ENCODE measurements around the gene SPAG16.

The SPAG16 gene

GRCh38 chr2:213763354-213763753 is 479.1 kb downstream of the SPAG16 start:
- Histone ChIP-seq H3K4me3 (no peak overlapping the region), H3K36me3 (no peaks in the 10 kb centered on the region), H3K27me3 (no peaks in the 10 kb centered on the region), H4K20me1 (no peaks in the 10 kb centered on the region), H3K4me2 (no peak overlapping the region), H3K4me1 (no peaks in the 10 kb centered on the region), H3K9me3 (no peaks in the 10 kb centered on the region), H3K27ac (no peak overlapping the region), H3K9ac (no peak overlapping the region)
- no peak for TF ChIP-seq Cebpa-rat (IDR thresholded peaks at IDR 0.05)

GRCh38 chr2:213763963-213764362 is 479.7 kb downstream of the SPAG16 start:
- Histone ChIP-seq H4K20me1 (no peaks in the 10 kb centered on the region), H3K4me3 (no peak overlapping the region), H3K36me3 (no peaks in the 10 kb centered on the region), H3K27ac (no peak overlapping the region), H3K4me2 (no peak overlapping the region), H3K9ac (no peak overlapping the region), H3K27me3 (no peaks in the 10 kb centered on the region), H3K4me1 (no peaks in the 10 kb centered on the region), H3K9me3 (no peaks in the 10 kb centered on the region)
- no peak for TF ChIP-seq Cebpa-rat (IDR thresholded peaks at IDR 0.05)

DNA sequence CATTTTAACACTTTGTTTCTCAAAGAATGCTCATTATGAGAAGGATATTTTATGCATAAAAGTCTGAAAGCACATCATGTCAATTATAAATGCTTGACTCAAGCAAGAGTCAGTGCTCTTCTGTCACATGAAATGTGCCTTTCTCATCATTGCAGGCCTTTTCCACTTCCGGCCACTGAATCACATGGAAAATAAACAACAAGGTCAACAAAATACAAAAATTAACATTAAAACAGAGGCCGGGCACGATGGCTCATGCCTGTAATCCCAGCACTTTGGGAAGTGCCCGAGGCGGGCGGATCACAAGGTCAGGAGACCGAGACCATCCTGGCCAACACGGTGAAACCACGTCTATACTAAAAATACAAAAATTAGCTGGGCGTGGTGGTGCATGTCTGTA is 480.6 kb downstream of the SPAG16 start:
- H3K9ac ChIP-seq, result no peak overlapping the region
- H4K20me1 ChIP-seq, result no peaks in the 10 kb centered on the region
- no peaks in the 10 kb centered on the region for H3K9me3 ChIP-seq
- TF ChIP-seq Cebpa-rat (IDR thresholded peaks at IDR 0.05), result no peak
- H3K4me2 ChIP-seq, result no peak overlapping the region
- H3K36me3 ChIP-seq, result no peaks in the 10 kb centered on the region
- H3K4me3 ChIP-seq, result no peak overlapping the region
- H3K27me3 ChIP-seq, result no peaks in the 10 kb centered on the region
- no peak overlapping the region for H3K27ac ChIP-seq
- H3K4me1 ChIP-seq, result no peaks in the 10 kb centered on the region

- Histone ChIP-seq H3K27me3 (no peaks in the 10 kb centered on the region), H3K4me2 (no peak overlapping the region), H3K4me3 (no peak overlapping the region), H3K9ac (no peak overlapping the region), H3K36me3 (no peaks in the 10 kb centered on the region), H3K9me3 (no peaks in the 10 kb centered on the region), H4K20me1 (no peaks in the 10 kb centered on the region), H3K4me1 (no peaks in the 10 kb centered on the region), H3K27ac (no peak overlapping the region)
- TF ChIP-seq Cebpa-rat (IDR thresholded peaks at IDR 0.05), result no peak
Measured at GRCh38 chr2:213766062-213766461, 481.8 kb downstream of the SPAG16 start.

DNA sequence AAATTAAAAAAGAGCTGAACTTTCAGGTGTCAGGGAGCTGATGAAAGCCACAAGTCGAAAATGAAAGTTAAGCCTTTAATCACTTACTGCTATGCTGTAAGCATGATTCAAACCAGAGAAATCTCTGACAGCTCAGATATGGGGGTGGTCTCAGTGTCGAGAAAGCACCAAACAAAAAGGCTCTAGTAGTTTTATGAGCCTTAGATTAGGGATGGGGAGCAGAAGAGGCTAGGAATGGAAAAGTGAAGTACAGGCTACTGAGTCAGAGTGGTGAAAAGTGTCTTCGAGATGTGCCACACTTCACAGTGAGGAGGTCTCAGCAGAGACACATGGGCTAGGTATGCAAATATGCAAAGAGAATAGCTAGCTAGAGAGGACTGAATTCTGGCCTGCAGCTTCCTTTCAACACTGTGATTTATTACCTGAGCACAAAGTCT is 482.2 kb downstream of the SPAG16 start:
- Histone ChIP-seq H3K9ac (no peak overlapping the region), H3K4me3 (no peak overlapping the region), H4K20me1 (no peaks in the 10 kb centered on the region), H3K36me3 (no peaks in the 10 kb centered on the region), H3K4me1 (no peaks in the 10 kb centered on the region), H3K27me3 (no peaks in the 10 kb centered on the region), H3K4me2 (no peak overlapping the region), H3K27ac (no peak overlapping the region), H3K9me3 (no peaks in the 10 kb centered on the region)
- TF ChIP-seq Cebpa-rat (IDR thresholded peaks at IDR 0.05), result no peak

GRCh38 chr2:213787869-213788268 is 503.6 kb downstream of the SPAG16 start:
- Histone ChIP-seq H3K27ac (no peak overlapping the region), H3K9ac (no peak overlapping the region), H3K4me1 (no peaks in the 10 kb centered on the region), H3K9me3 (no peaks in the 10 kb centered on the region), H3K27me3 (no peaks in the 10 kb centered on the region), H3K36me3 (no peaks in the 10 kb centered on the region), H3K4me3 (no peak overlapping the region), H3K4me2 (no peak overlapping the region), H4K20me1 (no peaks in the 10 kb centered on the region)
- TF ChIP-seq Cebpa-rat (IDR thresholded peaks at IDR 0.05), result no peak

GRCh38 chr2:213789940-213790339 is 505.7 kb downstream of the SPAG16 start:
- Histone ChIP-seq H4K20me1 (no peaks in the 10 kb centered on the region), H3K9ac (no peak overlapping the region), H3K4me2 (no peak overlapping the region), H3K27me3 (no peaks in the 10 kb centered on the region), H3K27ac (no peak overlapping the region), H3K4me3 (no peak overlapping the region), H3K4me1 (no peaks in the 10 kb centered on the region), H3K9me3 (no peaks in the 10 kb centered on the region), H3K36me3 (no peaks in the 10 kb centered on the region)
- no peak for TF ChIP-seq Cebpa-rat (IDR thresholded peaks at IDR 0.05)

DNA sequence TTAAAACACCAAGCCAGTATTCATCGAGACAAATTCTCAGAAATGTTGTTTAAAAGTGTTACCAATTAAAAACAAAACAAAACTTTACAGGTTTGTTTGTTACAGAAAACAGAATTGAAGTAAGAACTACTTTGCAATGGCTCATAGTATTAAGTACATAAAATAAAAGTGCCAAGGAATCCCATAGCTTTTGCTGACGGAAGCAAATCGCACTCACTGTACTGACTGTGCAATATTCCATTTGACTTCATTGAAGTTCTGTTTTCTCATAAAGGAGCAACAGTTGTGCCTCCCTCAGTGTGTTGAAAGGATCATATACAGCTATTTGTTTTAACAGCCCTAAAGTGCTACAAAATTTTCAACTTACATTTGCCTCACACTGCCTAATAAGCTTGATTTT is 507.8 kb downstream of the SPAG16 start:
- TF ChIP-seq Cebpa-rat (IDR thresholded peaks at IDR 0.05), result no peak
- Histone ChIP-seq H3K4me3 (no peak overlapping the region), H3K36me3 (no peaks in the 10 kb centered on the region), H3K9ac (no peak overlapping the region), H4K20me1 (no peaks in the 10 kb centered on the region), H3K4me1 (no peaks in the 10 kb centered on the region), H3K9me3 (no peaks in the 10 kb centered on the region), H3K4me2 (no peak overlapping the region), H3K27me3 (no peaks in the 10 kb centered on the region), H3K27ac (no peak overlapping the region)

DNA sequence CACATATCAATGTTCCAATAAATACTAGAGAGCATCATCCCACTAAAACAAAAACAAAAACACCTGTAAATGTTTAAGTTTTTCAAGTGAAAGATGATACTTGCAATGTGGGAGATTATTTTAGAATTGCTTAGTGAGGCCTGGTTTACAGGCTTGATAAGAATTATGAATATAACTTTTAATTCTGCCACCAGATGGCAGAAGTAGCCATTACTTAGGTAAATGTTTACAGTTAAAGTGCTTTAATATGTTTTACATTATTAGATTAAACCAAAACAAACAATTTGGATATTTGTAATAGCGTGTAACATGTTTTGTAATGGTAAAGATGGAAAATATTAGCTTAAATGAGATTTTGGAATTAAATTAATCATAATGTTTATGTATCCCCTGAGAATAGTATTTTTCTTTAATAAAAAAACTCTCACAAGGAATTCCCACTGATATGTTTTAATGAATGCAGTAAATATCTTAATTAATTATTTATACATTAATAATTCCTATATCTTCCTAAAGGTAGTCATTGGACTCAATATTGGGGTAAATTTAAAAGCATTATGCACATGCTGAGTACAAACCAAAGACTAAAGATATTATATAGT is 522.0 kb downstream of the SPAG16 start:
- Histone ChIP-seq H3K4me1 (no peaks in the 10 kb centered on the region), H3K27ac (no peak overlapping the region)

DNA sequence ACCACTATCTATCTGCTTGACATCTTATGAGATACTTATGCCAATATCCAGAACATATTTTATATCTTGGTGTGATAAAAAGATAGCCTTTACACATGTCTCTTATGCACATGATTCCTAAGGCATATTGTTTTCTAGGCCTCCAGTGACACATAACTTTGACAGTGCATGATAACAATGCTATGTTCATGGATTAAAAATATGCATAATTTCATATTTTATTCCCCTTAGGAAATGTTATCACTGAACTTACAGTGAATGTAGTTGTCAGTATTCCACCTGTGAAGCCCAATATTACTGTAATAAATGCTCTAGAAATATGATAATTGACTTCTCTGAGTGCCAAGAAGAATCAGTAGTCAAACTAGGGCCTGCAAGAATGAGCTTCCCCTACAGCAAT is 532.3 kb downstream of the SPAG16 start:
- no peak overlapping the region for H3K27ac ChIP-seq
- no peak overlapping the region for H3K9ac ChIP-seq
- H3K9me3 ChIP-seq, result no peaks in the 10 kb centered on the region
- H3K4me1 ChIP-seq, result no peaks in the 10 kb centered on the region
- H3K4me3 ChIP-seq, result no peak overlapping the region
- H3K4me2 ChIP-seq, result no peak overlapping the region
- no peaks in the 10 kb centered on the region for H4K20me1 ChIP-seq
- no peak for TF ChIP-seq Cebpa-rat (IDR thresholded peaks at IDR 0.05)
- H3K36me3 ChIP-seq, result no peaks in the 10 kb centered on the region
- no peaks in the 10 kb centered on the region for H3K27me3 ChIP-seq

More for the DNA sequence above, 522.0 kb downstream of the SPAG16 start:
- no peaks in the 10 kb centered on the region for H3K9me3 ChIP-seq
- no peak overlapping the region for H3K9ac ChIP-seq
- H3K36me3 ChIP-seq, result no peaks in the 10 kb centered on the region
- no peaks in the 10 kb centered on the region for H3K27me3 ChIP-seq
- H4K20me1 ChIP-seq, result no peaks in the 10 kb centered on the region
- no peak for TF ChIP-seq Cebpa-rat (IDR thresholded peaks at IDR 0.05)
- H3K4me2 ChIP-seq, result no peak overlapping the region
- no peak overlapping the region for H3K4me3 ChIP-seq

- H3K4me2 ChIP-seq, result no peak overlapping the region
- no peak for TF ChIP-seq Cebpa-rat (IDR thresholded peaks at IDR 0.05)
Measured at GRCh38 chr2:213818436-213818835, 534.2 kb downstream of the SPAG16 start.

More at GRCh38 chr2:213818436-213818835, 534.2 kb downstream of the SPAG16 start:
- no peaks in the 10 kb centered on the region for H3K27me3 ChIP-seq
- H3K27ac ChIP-seq, result no peak overlapping the region
- H3K9ac ChIP-seq, result no peak overlapping the region
- no peaks in the 10 kb centered on the region for H3K9me3 ChIP-seq
- H3K4me1 ChIP-seq, result no peaks in the 10 kb centered on the region
- H3K4me3 ChIP-seq, result no peak overlapping the region
- H4K20me1 ChIP-seq, result no peaks in the 10 kb centered on the region
- H3K36me3 ChIP-seq, result no peaks in the 10 kb centered on the region

Measured in BLaER1 (cell line).